Measurements from ENCODE around the gene FLNA.
A peak's percentile ranks its signal among the peaks of the same experiment; 100 is the strongest.
"Not testable (repeated sequence)": the region's sequence is repeated elsewhere in the genome, so short reads cannot be mapped to it uniquely, and the experiment has no call there.

FLNA gene

DNA sequence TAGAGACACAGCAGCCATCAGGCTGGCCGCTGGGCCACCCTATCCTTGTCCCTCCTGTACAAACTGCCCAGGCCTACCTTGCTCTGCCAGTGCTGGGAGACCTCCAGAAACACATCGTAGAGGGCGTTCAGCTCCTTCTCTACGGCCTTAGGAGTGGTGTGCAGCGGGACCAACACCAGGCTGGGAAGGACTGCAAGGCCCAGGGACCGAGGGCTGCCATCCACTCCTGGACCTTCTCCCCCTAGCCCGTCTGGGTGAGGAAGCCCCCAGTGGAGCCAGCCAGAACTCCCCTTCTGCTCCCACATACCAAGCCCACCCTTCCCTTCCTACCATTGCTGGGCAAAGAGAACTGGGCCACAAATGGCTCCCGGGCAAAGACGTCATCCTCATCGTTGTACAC, 28.8 kb upstream of the FLNA start:
- TF ChIP-seq, protein P1, sequence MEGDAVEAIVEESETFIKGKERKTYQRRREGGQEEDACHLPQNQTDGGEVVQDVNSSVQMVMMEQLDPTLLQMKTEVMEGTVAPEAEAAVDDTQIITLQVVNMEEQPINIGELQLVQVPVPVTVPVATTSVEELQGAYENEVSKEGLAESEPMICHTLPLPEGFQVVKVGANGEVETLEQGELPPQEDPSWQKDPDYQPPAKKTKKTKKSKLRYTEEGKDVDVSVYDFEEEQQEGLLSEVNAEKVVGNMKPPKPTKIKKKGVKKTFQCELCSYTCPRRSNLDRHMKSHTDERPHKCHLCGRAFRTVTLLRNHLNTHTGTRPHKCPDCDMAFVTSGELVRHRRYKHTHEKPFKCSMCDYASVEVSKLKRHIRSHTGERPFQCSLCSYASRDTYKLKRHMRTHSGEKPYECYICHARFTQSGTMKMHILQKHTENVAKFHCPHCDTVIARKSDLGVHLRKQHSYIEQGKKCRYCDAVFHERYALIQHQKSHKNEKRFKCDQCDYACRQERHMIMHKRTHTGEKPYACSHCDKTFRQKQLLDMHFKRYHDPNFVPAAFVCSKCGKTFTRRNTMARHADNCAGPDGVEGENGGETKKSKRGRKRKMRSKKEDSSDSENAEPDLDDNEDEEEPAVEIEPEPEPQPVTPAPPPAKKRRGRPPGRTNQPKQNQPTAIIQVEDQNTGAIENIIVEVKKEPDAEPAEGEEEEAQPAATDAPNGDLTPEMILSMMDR (conservative IDR thresholded peaks at IDR 0.05; ENCODE audit: control insufficient read depth, insufficient read depth, low read depth, low read length), result no peak
- no peak overlapping the region for H3K4me3 ChIP-seq (ENCODE audit: control insufficient read depth, low read depth, low read length)
- DNase-seq (ENCODE audit: low read depth), result no peak

DNA sequence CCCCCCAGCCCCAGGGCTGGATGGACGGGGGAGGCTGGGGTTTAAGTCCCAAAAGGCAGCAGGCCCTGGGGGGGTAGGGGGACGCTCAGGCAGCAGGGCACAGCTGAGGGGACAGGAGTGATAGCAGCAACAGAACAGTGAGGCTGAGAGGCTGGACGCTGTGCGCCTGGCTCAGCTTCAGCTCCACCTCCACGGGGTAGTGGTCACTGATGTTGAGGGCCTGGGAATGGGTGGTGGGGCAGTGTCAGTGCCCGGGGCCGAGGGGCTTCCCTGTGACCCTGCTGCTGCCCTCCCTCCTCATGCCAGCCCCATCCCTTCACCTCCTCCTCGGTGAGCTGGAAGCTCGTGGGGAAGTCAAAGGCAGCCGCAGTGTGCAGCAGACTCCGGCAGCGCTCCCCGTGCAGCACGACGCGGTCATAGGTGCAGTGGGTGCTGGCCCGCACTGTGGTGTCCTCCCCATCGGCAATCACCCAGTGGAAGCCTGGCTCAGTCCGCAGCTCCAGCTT, 28.2 kb upstream of the FLNA start:
- no peak overlapping the region for H3K4me3 ChIP-seq (ENCODE audit: control insufficient read depth, low read depth, low read length)
- TF ChIP-seq, protein P1 (conservative IDR thresholded peaks at IDR 0.05; ENCODE audit: control insufficient read depth, insufficient read depth, low read depth, low read length), result no peak
- DNase-seq (ENCODE audit: low read depth), result no peak

DNA sequence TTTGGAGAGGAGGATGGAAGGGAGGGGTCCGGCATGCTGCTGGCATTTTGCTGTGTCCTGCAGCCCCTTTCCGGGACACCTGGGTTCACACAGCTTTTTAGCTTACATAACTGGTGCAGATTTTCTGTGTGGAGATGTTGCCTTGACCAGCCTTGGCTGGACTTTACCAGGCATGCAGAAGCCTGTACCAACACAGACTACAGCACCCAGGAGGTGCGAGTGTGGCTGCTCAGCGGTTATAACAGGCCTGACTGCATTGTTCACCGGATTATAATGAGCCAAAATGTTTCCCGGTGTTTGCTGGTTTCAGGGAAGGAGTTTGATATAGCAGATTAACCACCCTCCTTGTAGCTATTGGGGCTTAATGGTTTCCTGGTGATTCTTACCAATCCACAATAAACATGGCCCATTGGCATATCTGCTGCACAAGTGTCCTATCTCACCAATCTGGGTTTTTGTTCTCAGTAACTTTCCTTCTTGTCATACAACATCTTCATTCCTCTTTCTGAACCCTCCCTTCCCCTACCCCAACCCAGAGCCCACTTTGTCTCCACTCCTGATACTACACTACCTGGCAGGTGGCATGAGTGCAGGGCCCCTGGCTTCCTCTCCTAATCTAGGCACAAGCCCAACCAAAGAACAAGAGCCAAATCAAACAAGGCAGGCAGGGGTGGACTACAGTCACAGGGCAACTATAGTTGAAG, 27.6 kb upstream of the FLNA start:
- TF ChIP-seq, protein P1 (conservative IDR thresholded peaks at IDR 0.05; ENCODE audit: control insufficient read depth, insufficient read depth, low read depth, low read length), result no peak
- H3K4me3 ChIP-seq (ENCODE audit: control insufficient read depth, low read depth, low read length), result no peak overlapping the region
- no peak for DNase-seq (ENCODE audit: low read depth)

DNA sequence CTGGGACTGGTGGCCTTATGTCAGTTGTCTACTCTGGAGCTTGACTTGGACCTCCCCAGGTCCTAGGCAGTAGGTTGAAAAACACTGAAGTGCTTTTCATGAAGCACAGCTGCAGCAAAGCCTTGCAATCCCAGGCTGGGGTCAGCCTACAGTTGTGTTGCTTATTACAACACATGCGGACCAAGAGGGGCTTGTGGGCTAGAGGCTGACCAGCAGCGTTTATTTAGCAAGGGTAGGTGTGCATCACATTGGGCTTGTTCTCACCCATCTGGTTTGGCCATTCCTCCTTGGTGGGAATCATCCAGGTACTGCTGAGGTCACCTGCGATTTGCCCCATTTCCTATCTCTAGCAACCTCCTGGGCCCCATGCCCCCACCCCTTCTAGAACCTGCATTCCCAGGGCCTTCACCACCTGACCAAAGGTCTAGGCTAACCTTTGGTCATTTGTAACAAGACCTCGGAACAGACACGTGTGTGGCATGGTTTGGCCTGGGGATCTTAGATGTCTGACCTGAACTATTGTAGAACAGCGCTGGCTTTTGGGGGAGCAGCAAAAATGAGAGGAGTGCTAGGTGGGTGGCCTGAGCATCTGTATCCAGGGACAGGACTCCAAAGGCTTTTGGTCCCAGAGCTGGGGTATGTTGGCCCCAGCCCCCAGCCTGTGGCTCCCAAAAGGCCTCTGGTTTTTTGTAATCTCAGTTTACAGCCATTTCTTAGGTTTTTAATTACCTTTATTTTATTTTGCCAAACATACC, 26.8 kb upstream of the FLNA start:
- no peak overlapping the region for H3K4me3 ChIP-seq (ENCODE audit: control insufficient read depth, low read depth, low read length)
- TF ChIP-seq, protein P1 (conservative IDR thresholded peaks at IDR 0.05; ENCODE audit: control insufficient read depth, insufficient read depth, low read depth, low read length), result no peak
- peak; percentile 45 for DNase-seq (ENCODE audit: low read depth)

DNA sequence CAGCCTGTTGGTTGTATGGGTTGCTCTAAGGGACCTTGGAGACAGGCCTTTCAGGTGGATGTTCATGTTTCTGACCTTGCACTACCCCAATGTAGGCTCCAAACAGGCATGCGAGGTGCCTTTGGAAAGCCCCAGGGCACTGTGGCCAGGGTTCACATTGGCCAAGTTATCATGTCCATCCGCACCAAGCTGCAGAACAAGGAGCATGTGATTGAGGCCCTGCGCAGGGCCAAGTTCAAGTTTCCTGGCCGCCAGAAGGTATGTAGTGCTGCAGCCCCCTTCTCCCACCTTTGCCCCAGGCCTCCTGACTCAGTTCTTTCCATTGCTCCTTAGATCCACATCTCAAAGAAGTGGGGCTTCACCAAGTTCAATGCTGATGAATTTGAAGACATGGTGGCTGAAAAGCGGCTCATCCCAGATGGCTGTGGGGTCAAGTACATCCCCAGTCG, 26.0 kb upstream of the FLNA start:
- peak overlapping the region; percentile 87 for H3K4me3 ChIP-seq (ENCODE audit: control insufficient read depth, low read depth, low read length)

DNA sequence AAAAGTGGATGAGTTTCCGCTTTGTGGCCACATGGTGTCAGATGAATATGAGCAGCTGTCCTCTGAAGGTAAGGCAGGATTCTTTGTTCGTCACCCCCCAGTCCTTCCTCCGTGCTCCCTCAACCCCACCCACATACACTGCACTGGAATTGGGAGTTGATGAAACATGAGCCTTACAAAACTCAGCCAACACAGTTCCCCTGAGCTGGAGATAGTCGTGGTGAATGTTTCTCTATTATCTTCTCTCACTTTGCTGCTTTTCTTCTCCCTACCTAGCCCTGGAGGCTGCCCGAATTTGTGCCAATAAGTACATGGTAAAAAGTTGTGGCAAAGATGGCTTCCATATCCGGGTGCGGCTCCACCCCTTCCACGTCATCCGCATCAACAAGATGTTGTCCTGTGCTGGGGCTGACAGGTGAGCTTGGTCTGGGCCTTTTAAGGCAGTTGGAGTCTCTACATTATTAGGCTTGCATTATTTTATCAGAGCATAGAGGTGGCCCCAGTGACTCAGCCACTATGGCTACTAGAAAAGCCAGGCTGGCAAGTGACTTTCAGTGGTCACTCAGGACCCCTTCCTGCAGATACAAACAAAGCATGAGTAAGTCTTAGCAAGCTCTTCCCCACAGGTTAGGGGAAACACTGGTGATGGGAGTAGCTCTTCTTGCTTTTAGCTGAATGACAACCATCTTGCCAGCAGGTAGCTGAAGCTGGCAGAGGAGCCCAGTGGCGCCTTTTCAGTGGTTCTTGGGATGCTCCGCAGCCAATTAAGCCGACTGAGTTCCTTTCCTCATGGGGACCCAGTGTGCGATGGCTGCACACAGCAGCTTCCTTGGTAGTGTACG, 25.3 kb upstream of the FLNA start:
- peak overlapping the region; percentile 87 for H3K4me3 ChIP-seq (ENCODE audit: control insufficient read depth, low read depth, low read length)
- TF ChIP-seq, protein P1 (conservative IDR thresholded peaks at IDR 0.05; ENCODE audit: control insufficient read depth, insufficient read depth, low read depth, low read length), result no peak
- no peak for DNase-seq (ENCODE audit: low read depth)

More for the DNA sequence above, 26.0 kb upstream of the FLNA start:
- not testable (repeated sequence) for DNase-seq (ENCODE audit: low read depth)
